Nephron (organoid): ENCODE data around the gene FUT3.

Experiments used
- H3K27ac Mint-ChIP-seq, 3 experiments: 2 replicates each; pipeline ENCODE4 v1.8.0; 2020; ENCODE audit warnings: mixed read lengths in 3 of 3, mild to moderate bottlenecking in 2 of 3, moderate library complexity in 1 of 3
- H3K27me3 Mint-ChIP-seq: 2 replicates; pipeline ENCODE4 v1.8.0; 2021; ENCODE audit warnings: low read depth, mild to moderate bottlenecking, moderate library complexity, mixed read lengths
- H3K36me3 Mint-ChIP-seq: 2 replicates; pipeline ENCODE4 v1.8.0; 2020; ENCODE audit warnings: low read depth, mixed read lengths
- H3K4me1 Mint-ChIP-seq: 2 replicates; pipeline ENCODE4 v1.8.0; 2020; ENCODE audit warnings: mixed read lengths
- H3K4me3 Mint-ChIP-seq, 3 experiments: 2 replicates each; pipeline ENCODE4 v1.8.0; 2020; ENCODE audit warnings: mild to moderate bottlenecking in 3 of 3, mixed read lengths in 3 of 3, moderate library complexity in 2 of 3
- H3K9me3 Mint-ChIP-seq: 2 replicates; pipeline ENCODE4 v1.8.0; 2020; ENCODE audit warnings: mixed read lengths
- TF ChIP-seq, protein P1 (sequence below), 3 experiments: fragments of 200-600 bp; sonication (generic); IDR thresholded peaks; one replicate each; pipeline ENCODE4 v1.5.0; 2021; ENCODE audit warnings: antibody characterized with exemption in 3 of 3; ENCODE audit not compliant: unreplicated experiment in 3 of 3

Gene FUT3

GRCh38 chr19:5839065-5840017 is 11.9 kb downstream of the FUT3 start, which contains the start of gene FUT6:
Gene FUT6, minus strand, starts transcription at chr19:5839702. Its CDS starts 7,135 bp downstream, at chr19:5832567.
- Mint-ChIP-seq H3K36me3 (no peaks in the 10 kb centered on the region), H3K4me3 (peak within 1 kb of the TSS in 1 of 3 experiments; percentile 64), H3K27ac (peak within 1 kb of the TSS; percentile 96 to 99 (median 96)), H3K9me3 (no peaks in the 10 kb centered on the region), H3K27me3 (peaks cover 3% of the 10 kb centered on the region), H3K4me1 (peaks cover 9% of the 10 kb centered on the region)
- TF ChIP-seq, protein P1, sequence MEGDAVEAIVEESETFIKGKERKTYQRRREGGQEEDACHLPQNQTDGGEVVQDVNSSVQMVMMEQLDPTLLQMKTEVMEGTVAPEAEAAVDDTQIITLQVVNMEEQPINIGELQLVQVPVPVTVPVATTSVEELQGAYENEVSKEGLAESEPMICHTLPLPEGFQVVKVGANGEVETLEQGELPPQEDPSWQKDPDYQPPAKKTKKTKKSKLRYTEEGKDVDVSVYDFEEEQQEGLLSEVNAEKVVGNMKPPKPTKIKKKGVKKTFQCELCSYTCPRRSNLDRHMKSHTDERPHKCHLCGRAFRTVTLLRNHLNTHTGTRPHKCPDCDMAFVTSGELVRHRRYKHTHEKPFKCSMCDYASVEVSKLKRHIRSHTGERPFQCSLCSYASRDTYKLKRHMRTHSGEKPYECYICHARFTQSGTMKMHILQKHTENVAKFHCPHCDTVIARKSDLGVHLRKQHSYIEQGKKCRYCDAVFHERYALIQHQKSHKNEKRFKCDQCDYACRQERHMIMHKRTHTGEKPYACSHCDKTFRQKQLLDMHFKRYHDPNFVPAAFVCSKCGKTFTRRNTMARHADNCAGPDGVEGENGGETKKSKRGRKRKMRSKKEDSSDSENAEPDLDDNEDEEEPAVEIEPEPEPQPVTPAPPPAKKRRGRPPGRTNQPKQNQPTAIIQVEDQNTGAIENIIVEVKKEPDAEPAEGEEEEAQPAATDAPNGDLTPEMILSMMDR (IDR thresholded peaks at IDR 0.05; ENCODE audit: unreplicated experiment in 3 of 3), result no peak

DNA sequence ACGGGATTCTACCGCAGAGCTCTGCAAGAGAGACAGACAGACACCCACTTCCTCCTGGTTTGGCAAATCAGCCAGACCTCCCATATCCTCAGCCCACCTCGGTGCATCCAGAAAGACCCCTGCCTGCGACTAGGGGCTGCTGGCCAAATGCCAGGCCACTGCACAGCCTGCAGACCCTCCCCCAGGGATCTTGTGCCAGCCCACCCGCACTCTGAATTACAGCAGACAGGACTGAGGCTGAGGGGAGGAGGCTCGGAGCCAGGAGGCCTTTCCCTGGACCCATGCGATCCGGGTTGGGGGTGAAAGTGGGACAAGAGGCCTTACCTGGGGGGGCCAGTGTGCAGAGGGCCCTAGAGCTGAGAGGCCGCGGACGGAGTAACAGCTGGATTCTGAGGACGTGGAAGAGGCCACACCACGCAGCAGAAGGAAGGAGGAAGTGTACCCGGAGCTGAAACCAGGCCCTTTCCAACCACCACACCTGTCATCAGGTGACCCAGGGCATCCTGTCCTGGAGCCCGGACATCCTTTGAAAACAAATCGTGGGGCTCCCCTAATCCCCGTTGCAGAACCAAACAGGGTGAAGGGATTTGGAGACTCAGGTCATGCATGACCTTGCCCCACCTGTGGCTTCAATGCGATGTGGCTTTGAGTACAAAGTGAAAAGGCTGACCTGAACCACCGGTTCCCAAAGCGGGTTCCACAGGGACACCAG is 12.7 kb downstream of the FUT3 start:
- H3K36me3 Mint-ChIP-seq, result no peaks in the 10 kb centered on the region
- peaks cover 9% of the 10 kb centered on the region for H3K4me1 Mint-ChIP-seq
- peaks cover 4% of the 10 kb centered on the region for H3K27me3 Mint-ChIP-seq
- H3K9me3 Mint-ChIP-seq, result no peaks in the 10 kb centered on the region
- H3K4me3 Mint-ChIP-seq, result peak overlapping the region in 1 of 3 experiments; percentile 64
- TF ChIP-seq, protein P1 (IDR thresholded peaks at IDR 0.05; ENCODE audit: unreplicated experiment in 3 of 3), result no peak
- H3K27ac Mint-ChIP-seq, result peak overlapping the region; percentile 96 to 99 (median 96)

DNA sequence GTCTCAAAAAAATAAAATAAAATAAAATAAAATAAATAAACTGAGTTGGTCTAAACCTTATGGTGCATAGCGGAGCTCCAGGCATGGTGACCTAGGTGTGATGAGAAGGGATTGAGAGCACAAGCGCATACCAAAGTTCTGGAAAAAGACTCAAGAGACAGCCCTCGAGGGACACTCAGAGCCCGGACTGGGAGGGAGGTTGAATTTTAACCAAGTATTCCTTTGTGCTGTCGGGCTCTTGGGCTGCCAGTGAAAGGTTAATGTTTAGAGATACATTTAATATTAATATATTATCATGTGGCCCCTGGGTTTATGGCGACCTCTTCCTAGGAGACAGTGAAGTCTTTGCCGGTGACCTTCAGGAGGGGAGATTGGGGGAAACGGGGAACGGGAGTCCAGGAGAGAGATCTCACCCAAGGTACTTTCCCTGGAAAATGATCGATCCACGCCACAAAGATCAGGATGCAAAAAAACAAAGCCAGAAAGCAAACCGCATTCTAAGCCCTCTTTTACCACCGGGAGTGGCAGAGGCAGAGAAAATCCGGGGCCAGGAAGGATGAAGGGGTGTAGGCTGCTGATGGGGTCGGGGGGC is 13.4 kb downstream of the FUT3 start:
- no peaks in the 10 kb centered on the region for H3K36me3 Mint-ChIP-seq
- peak overlapping the region; percentile 22 to 64 (median 24) for H3K4me3 Mint-ChIP-seq
- H3K27me3 Mint-ChIP-seq, result peaks cover 9% of the 10 kb centered on the region
- H3K4me1 Mint-ChIP-seq, result peaks cover 9% of the 10 kb centered on the region
- H3K9me3 Mint-ChIP-seq, result no peaks in the 10 kb centered on the region
- H3K27ac Mint-ChIP-seq, result peak overlapping the region; percentile 96 to 99 (median 96)
- TF ChIP-seq, protein P1 (IDR thresholded peaks at IDR 0.05; ENCODE audit: unreplicated experiment in 3 of 3), result no peak

- H3K36me3 Mint-ChIP-seq, result no peaks in the 10 kb centered on the region
- H3K9me3 Mint-ChIP-seq, result no peaks in the 10 kb centered on the region
- peaks cover 4% of the 10 kb centered on the region for H3K4me1 Mint-ChIP-seq
- H3K27me3 Mint-ChIP-seq, result peaks cover 11% of the 10 kb centered on the region
- no peak overlapping the region for H3K4me3 Mint-ChIP-seq
- peak overlapping the region in 2 of 3 experiments; percentile 20 to 37 for H3K27ac Mint-ChIP-seq
- TF ChIP-seq, protein P1 (IDR thresholded peaks at IDR 0.05; ENCODE audit: unreplicated experiment in 3 of 3), result no peak
Measured at GRCh38 chr19:5832527-5833216, 18.6 kb downstream of the FUT3 start.

DNA sequence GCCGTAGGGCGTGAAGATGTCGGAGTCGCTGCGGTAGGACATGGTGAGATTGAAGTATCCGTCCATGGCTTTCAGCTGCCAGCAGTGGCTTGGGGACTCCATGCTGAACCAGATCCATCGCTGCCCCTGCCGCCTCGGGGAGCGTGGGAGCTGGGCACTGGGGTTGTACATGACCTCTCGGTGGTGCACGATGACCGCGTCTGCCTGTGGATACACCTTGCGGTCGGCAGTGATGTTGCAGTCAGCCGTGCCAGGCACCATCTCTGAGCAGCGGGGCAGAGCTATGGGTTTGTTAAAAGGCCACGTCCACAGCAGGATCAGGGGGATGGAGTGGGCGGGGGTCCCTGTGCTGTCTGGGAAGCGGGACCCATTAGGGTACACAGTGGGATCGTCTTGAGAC is 19.2 kb downstream of the FUT3 start:
- H3K4me1 Mint-ChIP-seq, result peaks cover 7% of the 10 kb centered on the region
- no peaks in the 10 kb centered on the region for H3K9me3 Mint-ChIP-seq
- TF ChIP-seq, protein P1 (IDR thresholded peaks at IDR 0.05; ENCODE audit: unreplicated experiment in 3 of 3), result no peak
- H3K4me3 Mint-ChIP-seq, result no peak overlapping the region
- peak overlapping the region in 1 of 3 experiments; percentile 20 for H3K27ac Mint-ChIP-seq
- H3K36me3 Mint-ChIP-seq, result no peaks in the 10 kb centered on the region
- H3K27me3 Mint-ChIP-seq, result peaks cover 11% of the 10 kb centered on the region
